LHCN-M2 (cell line): ENCODE data around the gene ANKS1A. TPM values are rescaled to one million over a fixed set of nuclear protein-coding genes. Genes with fewer than 3 reads are reported as not detected.
"Not testable (repeated sequence)": the region's sequence is repeated elsewhere in the genome, so short reads cannot be mapped to it uniquely, and the experiment has no call there.

ENCODE experiments used
- DNase-seq: peaks from one replicate; pipeline ENCODE4 v3.0.0-alpha.2; 2012; ENCODE audit warnings: low read depth
- total RNA-seq: library from RNA; depleted of rRNA; stranded (reverse); fragments of >200 nt; gene quantifications from 2 replicates; pipeline ENCODE4 v1.2.3, GENCODE V29; 2014

ANKS1A gene
- total RNA-seq, 1 experiment from 2014 or later, result 13.4 TPM

DNA sequence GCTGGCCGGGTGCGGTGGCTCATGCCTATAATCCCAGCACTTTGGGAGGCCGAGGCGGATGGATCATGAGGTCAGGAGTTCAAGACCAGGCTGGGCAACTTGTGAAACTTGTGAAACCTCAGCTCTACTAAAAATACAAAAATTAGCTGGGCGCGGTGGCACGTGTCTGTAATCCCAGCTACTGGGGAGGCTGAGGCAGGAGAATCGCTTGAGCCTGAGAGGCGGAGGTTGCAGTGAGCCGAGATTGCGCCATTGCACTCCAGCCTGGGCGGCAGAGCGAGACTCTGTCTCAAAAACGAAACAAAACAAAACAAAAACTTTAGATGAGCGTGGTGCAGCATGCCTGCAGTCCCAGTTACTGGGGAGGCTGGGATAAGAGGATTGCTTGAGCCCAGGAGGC is 3.2 kb upstream of the ANKS1A start:
- DNase-seq, result not testable (repeated sequence)

- DNase-seq, result peak; percentile 93
Measured at GRCh38 chr6:34887753-34888513, 1.1 kb upstream of the ANKS1A start, which contains the start of gene TAF11. TSS of gene TAF11 (minus strand) at chr6:34888042. CDS start at chr6:34887957, 85 bp downstream.

DNA sequence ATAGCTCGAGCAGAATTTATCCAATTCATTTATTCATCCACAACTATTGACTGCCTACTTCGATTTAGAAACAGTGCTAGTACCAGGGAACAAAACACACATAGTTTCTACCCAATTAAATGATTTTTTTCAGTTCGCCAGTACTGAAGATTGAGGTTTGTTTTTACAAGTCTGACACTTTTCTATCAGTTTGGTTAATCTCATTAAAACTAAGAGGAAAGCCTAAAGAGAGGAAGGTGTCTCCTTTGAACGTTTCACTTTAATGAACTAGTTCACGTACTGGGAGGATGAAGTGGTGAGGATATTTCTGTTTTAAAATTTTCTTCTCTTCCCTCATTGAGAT is 570 bp upstream of the ANKS1A start:
- no peak for DNase-seq

DNA sequence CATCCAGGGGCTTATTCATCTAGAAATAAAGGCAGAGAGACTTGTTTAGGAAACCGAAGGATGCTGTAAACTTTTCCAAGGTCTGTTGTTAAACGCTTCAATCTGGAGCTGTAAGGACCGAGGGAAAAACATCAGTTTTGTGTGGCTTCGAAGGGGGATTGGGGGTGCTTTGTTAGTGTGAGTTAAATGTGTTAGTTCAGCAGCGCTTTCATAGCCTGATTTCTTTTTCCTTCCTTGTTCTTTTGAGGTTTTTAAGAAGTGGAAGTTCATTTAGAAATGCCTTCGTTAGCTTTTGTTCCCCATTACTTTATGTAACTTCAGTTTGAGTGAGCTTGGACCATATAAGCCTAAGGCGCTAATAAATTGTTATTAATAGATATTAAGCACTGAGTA is 1.5 kb downstream of the ANKS1A start:
- DNase-seq, result no peak

- DNase-seq, result no peak
Measured at GRCh38 chr6:34891296-34891695, 2.2 kb downstream of the ANKS1A start.

DNA sequence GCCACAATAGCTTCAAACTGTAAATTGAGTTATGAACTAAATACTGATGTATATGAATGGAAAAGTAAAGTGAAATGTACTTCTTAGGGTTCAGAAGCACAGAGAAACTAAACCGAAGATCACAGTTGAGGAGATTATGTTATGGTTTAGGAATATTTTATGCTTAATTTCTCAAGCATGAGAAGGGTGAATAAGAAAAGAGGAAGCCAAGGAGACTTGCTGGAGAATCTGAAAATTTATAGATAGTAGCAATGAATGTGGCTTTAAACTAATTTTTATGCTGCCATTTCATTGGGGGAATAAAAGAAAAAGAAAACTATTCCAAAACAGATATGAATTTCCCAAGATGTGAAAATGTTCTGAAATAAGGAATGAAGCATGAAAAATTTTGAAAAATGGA is 5.6 kb downstream of the ANKS1A start:
- no peak for DNase-seq

- no peak for DNase-seq
Measured at GRCh38 chr6:34897130-34897529, 8.1 kb downstream of the ANKS1A start.

DNA sequence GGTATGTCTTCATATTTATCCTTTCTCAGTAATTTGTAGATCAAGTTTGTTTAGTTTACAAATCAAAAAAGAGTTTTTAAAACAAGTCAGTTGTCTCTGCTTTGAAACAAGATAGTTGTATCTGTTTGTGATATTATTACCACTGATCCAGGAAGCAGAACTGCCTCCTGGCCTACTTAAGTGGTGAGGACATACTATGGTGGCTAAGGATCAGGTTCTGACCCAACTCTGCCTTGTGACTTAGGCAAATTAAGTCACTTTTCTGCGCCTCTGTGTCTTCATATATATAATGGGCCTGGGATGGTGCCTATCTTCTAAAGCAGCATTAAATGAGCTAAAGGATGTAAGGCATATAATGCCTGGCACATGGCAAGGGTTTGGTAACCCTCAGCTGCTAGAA is 8.7 kb downstream of the ANKS1A start:
- no peak for DNase-seq

GRCh38 chr6:34899748-34900147 is 10.7 kb downstream of the ANKS1A start:
- DNase-seq, result not testable (repeated sequence)

DNA sequence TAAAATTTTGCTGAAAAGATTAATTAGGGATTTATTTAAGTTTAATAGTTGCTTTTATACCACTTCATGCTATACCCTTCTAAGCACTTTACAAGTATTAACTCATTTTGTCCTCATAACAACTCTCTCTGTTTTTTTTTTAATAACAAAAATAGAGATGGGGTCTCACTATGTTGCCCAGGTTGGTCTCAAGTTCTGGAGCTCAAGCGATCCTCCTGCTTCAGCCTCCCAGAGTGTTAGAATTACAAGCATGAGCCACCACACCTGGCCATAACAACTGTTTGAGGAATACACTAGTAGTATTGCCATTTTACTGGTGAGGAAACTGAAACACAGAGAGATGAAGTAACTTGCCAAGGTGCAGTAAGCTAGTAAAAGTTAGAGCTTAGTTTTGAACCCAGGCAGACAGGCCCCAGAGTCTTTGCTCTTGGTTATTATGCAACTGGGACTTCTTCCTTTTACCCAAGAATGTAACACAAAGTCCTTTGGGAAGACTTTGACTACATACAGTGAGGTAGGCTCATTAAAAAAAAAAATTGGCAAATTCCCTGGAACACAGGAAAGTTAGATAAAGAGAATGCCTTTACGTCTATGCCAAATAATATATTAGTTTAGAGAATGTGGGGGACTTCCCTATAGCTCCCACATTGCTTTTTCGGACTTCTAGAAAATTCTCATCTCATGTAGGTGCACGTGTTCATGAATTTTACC is 11.4 kb downstream of the ANKS1A start:
- no peak for DNase-seq

DNA sequence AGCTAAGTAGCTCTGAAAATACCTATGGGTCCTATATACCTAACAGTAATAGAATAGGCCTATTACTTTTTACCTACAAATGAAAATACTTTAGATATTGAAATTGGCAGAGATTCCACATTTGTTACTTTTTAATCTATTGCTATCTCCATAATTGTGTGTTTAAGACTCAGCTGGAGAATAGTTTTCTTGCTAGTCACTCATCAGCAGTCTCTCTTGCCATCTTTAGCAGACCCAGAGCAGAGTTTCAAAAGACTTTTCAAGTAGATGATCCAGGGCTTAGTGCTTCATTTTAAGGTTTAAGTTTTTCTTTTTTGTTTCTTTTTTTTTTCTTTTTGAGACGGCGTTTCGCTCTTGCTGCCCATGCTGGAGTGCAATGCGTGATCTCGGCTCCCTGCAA is 12.9 kb downstream of the ANKS1A start:
- no peak for DNase-seq

GRCh38 chr6:34904990-34905613 is 16.0 kb downstream of the ANKS1A start:
- no peak for DNase-seq

DNA sequence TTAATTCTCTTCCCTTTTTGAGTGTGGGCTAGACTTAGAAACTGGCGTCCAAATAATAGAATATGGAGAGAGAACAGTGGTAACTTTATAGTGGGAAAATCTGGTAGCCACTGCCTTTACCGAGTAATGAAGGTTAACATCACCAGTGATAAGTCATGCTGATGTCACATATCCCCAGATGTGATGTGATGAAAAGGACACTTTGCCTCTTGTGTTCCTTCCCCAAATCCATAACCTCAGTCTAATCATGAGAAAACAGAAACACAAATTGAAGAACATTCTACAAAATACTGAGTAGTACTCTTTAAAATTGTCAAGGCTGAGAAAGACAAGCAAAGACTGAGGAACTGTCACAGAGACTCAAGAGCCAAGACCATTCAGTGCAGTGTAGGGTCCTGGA is 17.8 kb downstream of the ANKS1A start:
- DNase-seq, result no peak

DNA sequence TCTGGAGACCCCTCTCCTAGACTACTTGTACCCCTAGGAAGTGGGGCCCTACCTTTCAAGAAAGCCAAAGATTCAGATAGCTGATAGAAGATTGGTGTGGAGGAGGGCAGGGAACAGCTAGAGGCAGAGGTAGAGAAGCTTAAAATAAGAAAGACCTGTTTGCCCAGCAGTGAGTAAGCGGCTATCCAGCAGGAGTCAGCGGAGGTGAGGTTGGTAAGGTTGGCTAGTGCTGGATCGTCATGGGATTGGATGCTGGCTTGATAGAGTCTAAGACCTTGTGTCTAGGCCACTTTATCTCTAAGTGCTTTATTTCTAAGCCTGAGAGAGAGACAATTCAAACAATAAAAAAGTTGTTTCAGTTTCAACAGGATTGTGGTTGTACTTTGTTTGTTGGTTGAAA is 19.1 kb downstream of the ANKS1A start:
- no peak for DNase-seq

DNA sequence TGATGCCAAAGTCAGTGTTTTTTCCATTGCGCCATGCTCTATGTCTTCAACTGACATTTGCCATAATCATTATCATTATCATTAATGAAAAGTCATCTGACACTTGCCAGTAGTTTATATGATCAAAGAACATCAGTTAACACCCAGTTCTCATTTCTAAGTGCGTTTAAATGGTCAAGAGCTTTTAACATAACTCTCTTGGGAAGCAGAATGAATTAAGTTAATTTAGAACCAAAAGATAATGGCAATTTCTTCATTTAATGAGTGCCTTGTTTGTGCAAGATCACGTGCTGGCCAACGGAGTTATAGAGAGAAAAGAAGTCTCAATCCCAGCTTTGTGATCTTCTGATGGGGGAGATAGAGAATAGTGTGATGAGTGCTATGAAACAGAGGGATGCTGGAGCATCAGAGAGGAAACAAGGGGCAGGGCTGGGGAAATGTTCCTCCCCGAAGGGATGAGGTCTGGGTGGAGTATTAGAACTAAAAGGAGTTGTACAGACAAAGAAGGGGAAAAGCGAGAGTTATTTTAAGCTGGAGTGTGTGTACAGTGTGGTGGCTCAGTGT is 20.3 kb downstream of the ANKS1A start:
- DNase-seq, result no peak

GRCh38 chr6:34911822-34912221 is 22.8 kb downstream of the ANKS1A start:
- DNase-seq, result no peak

DNA sequence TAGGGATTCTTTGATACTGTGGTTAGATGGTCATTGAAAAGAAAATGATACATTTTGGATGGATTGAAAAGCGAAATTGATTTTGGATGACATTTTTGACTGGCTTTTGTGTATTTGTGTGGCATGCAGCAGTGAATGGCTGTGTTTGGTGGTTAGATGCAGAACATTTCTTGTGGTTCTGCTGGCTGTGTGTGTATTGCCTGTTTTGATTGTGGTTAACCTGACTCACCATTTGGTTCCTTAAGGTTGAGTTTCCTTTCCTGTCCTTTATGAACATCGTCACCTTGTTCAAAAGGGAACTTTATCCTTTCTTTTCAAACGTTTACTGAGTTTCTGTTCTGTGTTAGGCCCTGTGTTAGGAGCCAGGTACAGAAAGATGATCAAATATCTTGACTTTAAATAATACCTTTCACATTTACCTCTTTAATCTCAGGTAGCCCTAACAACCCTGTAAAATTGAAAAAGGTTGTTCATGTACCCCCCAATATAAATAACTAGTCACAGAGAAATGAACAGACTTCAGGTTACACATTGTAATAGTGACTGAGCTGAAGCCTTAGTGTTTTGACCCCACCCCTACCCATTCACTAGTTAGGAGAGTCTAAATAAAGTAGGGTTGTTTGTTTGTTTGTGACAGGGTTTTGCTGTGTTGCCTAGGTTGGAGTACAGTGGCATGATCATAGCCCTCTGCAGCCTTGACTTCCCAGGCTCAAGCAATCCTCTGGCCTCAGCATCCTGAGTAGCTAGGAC is 23.8 kb downstream of the ANKS1A start:
- peak; percentile 82 for DNase-seq

DNA sequence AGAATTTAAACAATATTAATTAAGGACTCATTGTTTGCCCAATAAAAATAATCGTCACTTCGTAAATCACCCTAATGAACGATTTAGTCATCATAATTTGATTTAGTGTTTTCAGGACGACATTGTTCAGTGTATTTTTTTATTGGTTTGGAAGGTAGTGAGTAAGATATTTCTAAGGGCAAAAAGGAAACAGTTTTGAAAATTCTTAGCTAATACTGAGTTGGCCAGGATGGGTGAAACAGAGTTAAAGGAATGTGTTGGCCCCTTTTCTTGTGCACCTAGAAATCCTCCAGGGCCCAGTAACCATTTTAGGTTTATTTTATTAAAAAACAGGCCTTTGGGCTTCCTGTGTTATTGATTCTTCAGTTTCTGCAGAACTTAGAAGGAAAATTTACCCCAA is 25.3 kb downstream of the ANKS1A start:
- no peak for DNase-seq

- no peak for DNase-seq
Measured at GRCh38 chr6:34916348-34916967, 27.4 kb downstream of the ANKS1A start.

DNA sequence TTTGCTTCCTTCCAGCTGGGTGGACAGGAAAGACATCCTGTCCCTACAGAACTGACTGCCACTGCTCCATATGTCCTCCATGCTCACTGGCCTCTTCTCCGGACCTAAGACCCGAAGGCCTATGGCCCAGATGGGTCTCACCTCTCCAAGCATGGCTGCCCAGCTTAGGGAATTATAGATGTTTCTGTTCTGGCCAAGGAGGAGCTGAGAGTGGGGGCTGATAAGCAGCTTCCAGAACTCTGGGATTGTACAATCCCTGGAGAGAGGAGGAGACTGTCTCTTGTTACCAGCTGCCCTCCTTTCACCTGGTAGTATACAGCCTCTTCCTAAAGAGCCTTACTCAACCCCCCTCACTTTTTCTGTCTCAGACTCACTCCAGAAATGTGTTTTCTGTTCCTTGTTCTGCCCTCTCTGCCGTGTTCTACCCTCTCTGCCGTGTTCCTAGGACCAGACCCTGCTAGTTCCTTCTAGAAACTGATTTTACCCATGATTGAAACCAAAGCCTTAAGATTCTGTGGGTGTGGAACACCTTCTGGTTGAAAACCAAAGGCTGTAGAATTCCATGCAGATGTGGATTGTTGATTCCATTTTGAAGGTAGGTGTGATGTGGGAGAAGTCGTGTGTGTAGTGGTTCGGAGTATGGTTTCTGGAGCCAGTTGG is 28.7 kb downstream of the ANKS1A start:
- DNase-seq, result no peak

GRCh38 chr6:34919651-34920050 is 30.6 kb downstream of the ANKS1A start:
- DNase-seq, result peak; percentile 35
